Skeletal muscle tissue (tissue), 4 donors: Measurements from ENCODE around the gene TMEM39B. TPM values are rescaled to one million over a fixed set of nuclear protein-coding genes. Genes with fewer than 3 reads are reported as not detected.

Experiments used
- H3K27ac ChIP-seq: one replicate; pipeline ENCODE4 v1.7.0; 2013; ENCODE audit warnings: mild to moderate bottlenecking, low read depth, low read length, inconsistent platforms
- H3K27me3 ChIP-seq, 3 donors: one replicate each; pipeline ENCODE4 v1.7.0; 2013; ENCODE audit warnings: low read length in 3 of 3; ENCODE audit not compliant: control insufficient read depth in 3 of 3, insufficient read depth in 3 of 3
- H3K36me3 ChIP-seq, 3 donors: one replicate each; pipeline ENCODE4 v1.7.0; 2013; ENCODE audit warnings: low read length in 3 of 3; ENCODE audit not compliant: control insufficient read depth in 3 of 3, insufficient read depth in 3 of 3
- H3K4me1 ChIP-seq, 3 donors: one replicate each; pipeline ENCODE4 v1.7.0; 2013; ENCODE audit warnings: low read length in 3 of 3, mild to moderate bottlenecking in 3 of 3; ENCODE audit not compliant: control insufficient read depth in 3 of 3, insufficient read depth in 3 of 3
- H3K4me3 ChIP-seq, 3 donors: one replicate each; pipeline ENCODE4 v1.7.0; 2013; ENCODE audit warnings: low read length in 3 of 3
- H3K9ac ChIP-seq, 3 donors: one replicate each; pipeline ENCODE4 v1.7.0; 2013; ENCODE audit warnings: low read length in 3 of 3, mild to moderate bottlenecking in 3 of 3, moderate library complexity in 2 of 3, low read depth in 1 of 3
- H3K9me3 ChIP-seq, 3 donors: one replicate each; pipeline ENCODE4 v1.7.0; 2013; ENCODE audit warnings: low read length in 3 of 3; ENCODE audit not compliant: control insufficient read depth in 3 of 3
- total RNA-seq: library from RNA; depleted of rRNA; stranded (reverse); fragments of >200 nt; gene quantifications from one replicate; pipeline ENCODE4 v1.2.3, GENCODE V29; 2014
- donor health status: Osteomylitis.

TMEM39B gene
- total RNA-seq, 1 donor from 2014 or later, result 3.7 TPM

- H3K4me3 ChIP-seq, result no peak overlapping the region
- no peak overlapping the region for H3K9ac ChIP-seq
- no peaks in the 10 kb centered on the region for H3K9me3 ChIP-seq
- peaks cover 20 to 49% (median 42%) of the 10 kb centered on the region in 3 donors for H3K36me3 ChIP-seq
- H3K4me1 ChIP-seq, result no peaks in the 10 kb centered on the region
- no peaks in the 10 kb centered on the region for H3K27me3 ChIP-seq
- no peak overlapping the region for H3K27ac ChIP-seq
Observed at GRCh38 chr1:32091176-32091575, 18.4 kb downstream of the TMEM39B start.

GRCh38 chr1:32091591-32091990 is 18.9 kb downstream of the TMEM39B start:
- peaks cover 22 to 46% (median 40%) of the 10 kb centered on the region in 3 donors for H3K36me3 ChIP-seq

GRCh38 chr1:32094746-32095521 is 22.2 kb downstream of the TMEM39B start:
- H3K36me3 ChIP-seq, result peaks cover 25 to 52% (median 43%) of the 10 kb centered on the region in 3 donors
- H3K9me3 ChIP-seq, result no peaks in the 10 kb centered on the region
- H3K4me3 ChIP-seq, result no peak overlapping the region

More at GRCh38 chr1:32091591-32091990, 18.9 kb downstream of the TMEM39B start:
- Histone ChIP-seq H3K4me3 (no peak overlapping the region), H3K9me3 (no peaks in the 10 kb centered on the region), H3K27me3 (no peaks in the 10 kb centered on the region), H3K4me1 (no peaks in the 10 kb centered on the region), H3K27ac (no peak overlapping the region), H3K9ac (no peak overlapping the region)

GRCh38 chr1:32099426-32099825 is 26.7 kb downstream of the TMEM39B start:
- Histone ChIP-seq H3K4me1 (no peaks in the 10 kb centered on the region), H3K9me3 (no peaks in the 10 kb centered on the region), H3K4me3 (no peak overlapping the region), H3K27ac (no peak overlapping the region), H3K36me3 (peaks cover 25 to 53% (median 43%) of the 10 kb centered on the region in 3 donors), H3K27me3 (no peaks in the 10 kb centered on the region), H3K9ac (no peak overlapping the region)

More at GRCh38 chr1:32094746-32095521, 22.2 kb downstream of the TMEM39B start:
- H3K9ac ChIP-seq, result no peak overlapping the region
- H3K27ac ChIP-seq, result no peak overlapping the region
- H3K27me3 ChIP-seq, result no peaks in the 10 kb centered on the region
- H3K4me1 ChIP-seq, result no peaks in the 10 kb centered on the region

GRCh38 chr1:32100359-32100758 is 27.6 kb downstream of the TMEM39B start:
- Histone ChIP-seq H3K9me3 (no peaks in the 10 kb centered on the region), H3K27ac (no peak overlapping the region), H3K27me3 (no peaks in the 10 kb centered on the region), H3K9ac (no peak overlapping the region), H3K36me3 (peaks cover 16 to 43% (median 33%) of the 10 kb centered on the region in 3 donors), H3K4me3 (no peak overlapping the region), H3K4me1 (no peaks in the 10 kb centered on the region)

GRCh38 chr1:32100807-32101708 is 28.3 kb downstream of the TMEM39B start:
- no peak overlapping the region for H3K9ac ChIP-seq
- peaks cover 10 to 36% (median 26%) of the 10 kb centered on the region in 3 donors for H3K36me3 ChIP-seq
- no peaks in the 10 kb centered on the region for H3K9me3 ChIP-seq
- H3K4me3 ChIP-seq, result no peak overlapping the region
- no peak overlapping the region for H3K27ac ChIP-seq
- H3K27me3 ChIP-seq, result no peaks in the 10 kb centered on the region
- no peaks in the 10 kb centered on the region for H3K4me1 ChIP-seq

GRCh38 chr1:32104127-32104526 is 31.4 kb downstream of the TMEM39B start:
- H3K27me3 ChIP-seq, result no peaks in the 10 kb centered on the region
- H3K27ac ChIP-seq, result no peak overlapping the region
- H3K9ac ChIP-seq, result no peak overlapping the region
- no peaks in the 10 kb centered on the region for H3K9me3 ChIP-seq
- no peak overlapping the region for H3K4me3 ChIP-seq
- peaks cover 3 to 8% (median 5%) of the 10 kb centered on the region in 3 donors for H3K4me1 ChIP-seq
- H3K36me3 ChIP-seq, result peaks cover 5 to 31% (median 22%) of the 10 kb centered on the region in 3 donors

- no peaks in the 10 kb centered on the region for H3K9me3 ChIP-seq
- H3K4me3 ChIP-seq, result no peak overlapping the region
- H3K27me3 ChIP-seq, result no peaks in the 10 kb centered on the region
- no peak overlapping the region for H3K27ac ChIP-seq
- H3K9ac ChIP-seq, result no peak overlapping the region
- peaks cover 2 to 20% (median 17%) of the 10 kb centered on the region in 3 donors for H3K36me3 ChIP-seq
- peaks cover 6 to 17% (median 14%) of the 10 kb centered on the region in 3 donors for H3K4me1 ChIP-seq
Observed at GRCh38 chr1:32105338-32105737, 32.6 kb downstream of the TMEM39B start.

GRCh38 chr1:32106663-32107275 is 34.0 kb downstream of the TMEM39B start:
- Histone ChIP-seq H3K9ac (no peak overlapping the region), H3K27ac (no peak overlapping the region), H3K36me3 (peaks cover 0 to 11% (median 9%) of the 10 kb centered on the region in 3 donors), H3K4me3 (no peak overlapping the region), H3K9me3 (no peaks in the 10 kb centered on the region), H3K27me3 (no peaks in the 10 kb centered on the region), H3K4me1 (peaks cover 19 to 29% (median 28%) of the 10 kb centered on the region in 3 donors)
